ENCODE measurements around the gene ZBTB17. TPM values are rescaled to one million over a fixed set of nuclear protein-coding genes. Genes with fewer than 3 reads are reported as not detected.
"Not testable (repeated sequence)": the region's sequence is repeated elsewhere in the genome, so short reads cannot be mapped to it uniquely, and the experiment has no call there.

ZBTB17 gene
- total RNA-seq, 1 donor from 2014 or later, result 46.9 TPM

DNA sequence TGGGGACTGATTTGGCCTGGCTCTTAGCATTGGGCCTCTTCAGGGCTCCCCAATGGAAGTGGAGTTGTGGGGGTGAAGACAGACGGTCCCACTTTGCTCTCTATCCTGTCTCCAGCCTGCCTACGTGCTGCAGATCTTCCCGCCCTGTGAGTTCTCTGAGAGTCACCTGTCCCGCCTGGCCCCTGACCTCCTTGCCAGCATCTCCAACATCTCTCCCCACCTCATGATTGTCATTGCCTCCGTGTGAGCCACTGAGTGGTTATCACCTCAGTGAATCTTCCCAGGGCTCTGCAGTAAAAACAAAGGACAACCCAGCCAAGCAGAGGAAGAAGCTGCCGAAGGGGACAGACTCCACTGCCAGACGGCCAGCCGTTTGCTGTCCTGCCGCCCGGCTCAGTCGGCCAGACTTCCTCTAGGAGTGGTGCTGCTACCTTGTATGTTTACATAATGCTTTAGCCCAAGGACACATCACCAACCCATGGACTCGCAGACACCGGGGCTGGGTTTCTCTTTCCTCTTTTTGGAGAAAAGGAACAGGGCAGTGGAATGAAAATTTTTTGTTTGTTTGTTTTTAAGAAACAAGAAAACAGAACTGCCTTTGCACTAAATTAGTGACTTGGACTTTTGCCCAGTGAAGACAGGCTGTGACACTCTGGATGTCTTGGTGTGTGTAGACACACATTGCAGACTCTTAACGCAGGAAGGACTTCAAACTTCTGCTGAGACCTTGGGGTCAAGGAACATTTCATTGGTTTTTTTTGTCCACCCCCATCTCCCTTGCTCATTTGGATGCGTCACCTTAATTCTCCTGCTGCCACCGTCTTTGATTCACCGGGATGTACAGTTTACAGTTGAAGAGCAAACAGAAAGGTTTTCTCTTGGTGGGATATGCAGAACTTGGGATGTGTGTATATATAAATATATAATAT lies 36.5 kb downstream of the ZBTB17 start:
- FAIRE-seq (no peak), DNase-seq (ENCODE audit: low spot score in 2 of 2) (no peak)

GRCh38 chr1:15938628-15939161 lies 37.2 kb downstream of the ZBTB17 start:
- DNase-seq (ENCODE audit: low spot score in 2 of 2), result no peak
- FAIRE-seq, result no peak

DNA sequence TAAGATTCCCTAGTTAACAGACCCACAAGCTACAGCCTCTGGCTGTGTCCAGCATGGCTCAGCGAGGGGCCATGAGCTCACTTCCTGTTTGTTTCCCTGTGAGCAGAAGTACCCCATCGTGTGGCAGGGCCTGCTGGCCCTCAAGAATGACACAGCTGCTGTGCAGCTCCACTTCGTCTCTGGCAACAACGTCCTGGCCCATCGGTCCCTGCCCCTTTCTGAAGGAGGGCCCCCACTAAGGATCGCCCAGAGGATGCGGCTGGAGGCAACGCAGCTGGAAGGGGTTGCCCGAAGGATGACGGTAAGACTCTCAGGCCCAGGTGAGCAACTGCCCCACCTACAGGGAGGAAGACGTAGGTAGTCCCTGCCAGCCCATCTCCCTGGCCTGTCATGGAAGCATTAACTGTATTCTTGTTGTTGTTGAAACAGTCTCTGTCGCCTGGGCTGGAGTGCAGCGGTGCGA lies 38.2 kb downstream of the ZBTB17 start:
- DNase-seq (ENCODE audit: low spot score in 2 of 2) (no peak), FAIRE-seq (no peak)

GRCh38 chr1:15937146-15937545 lies 38.8 kb downstream of the ZBTB17 start:
- FAIRE-seq, result no peak
- no peak for DNase-seq (ENCODE audit: low spot score in 2 of 2)

DNA sequence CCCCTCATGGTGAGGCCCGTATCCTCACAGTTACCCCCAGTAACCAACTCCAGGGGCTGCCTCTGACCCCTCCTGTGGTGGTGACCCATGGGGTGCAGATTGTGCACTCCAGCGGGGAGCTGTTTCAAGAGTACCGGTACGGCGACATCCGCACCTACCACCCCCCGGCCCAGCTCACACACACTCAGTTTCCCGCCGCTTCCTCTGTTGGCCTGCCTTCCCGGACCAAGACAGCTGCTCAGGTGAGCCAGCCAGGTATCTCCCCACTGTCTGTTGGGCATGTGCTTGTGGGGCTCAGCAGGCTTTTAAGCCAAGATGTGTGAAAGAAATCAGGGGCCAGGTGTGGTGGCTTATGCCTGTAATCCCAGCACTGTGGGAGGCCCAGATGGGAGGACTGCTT lies 39.9 kb downstream of the ZBTB17 start:
- no peak for FAIRE-seq
- DNase-seq (ENCODE audit: low spot score in 2 of 2), result no peak

- no peak for FAIRE-seq
- no peak for DNase-seq (ENCODE audit: low spot score in 2 of 2)
Observed at GRCh38 chr1:15935056-15935950, 40.6 kb downstream of the ZBTB17 start.

GRCh38 chr1:15934211-15935055 lies 41.5 kb downstream of the ZBTB17 start:
- no peak for FAIRE-seq
- DNase-seq (ENCODE audit: low spot score in 2 of 2), result no peak

GRCh38 chr1:15933684-15934083 lies 42.2 kb downstream of the ZBTB17 start:
- no peak for DNase-seq (ENCODE audit: low spot score in 2 of 2)
- no peak for FAIRE-seq

GRCh38 chr1:15932612-15933011 lies 43.3 kb downstream of the ZBTB17 start:
- DNase-seq (ENCODE audit: low spot score in 2 of 2) (peak in 1 of 2 donors; percentile 8), FAIRE-seq (no peak)

GRCh38 chr1:15931884-15932283 lies 44.0 kb downstream of the ZBTB17 start:
- FAIRE-seq, result no peak
- peak in 1 of 2 donors; percentile 5 for DNase-seq (ENCODE audit: low spot score in 2 of 2)

DNA sequence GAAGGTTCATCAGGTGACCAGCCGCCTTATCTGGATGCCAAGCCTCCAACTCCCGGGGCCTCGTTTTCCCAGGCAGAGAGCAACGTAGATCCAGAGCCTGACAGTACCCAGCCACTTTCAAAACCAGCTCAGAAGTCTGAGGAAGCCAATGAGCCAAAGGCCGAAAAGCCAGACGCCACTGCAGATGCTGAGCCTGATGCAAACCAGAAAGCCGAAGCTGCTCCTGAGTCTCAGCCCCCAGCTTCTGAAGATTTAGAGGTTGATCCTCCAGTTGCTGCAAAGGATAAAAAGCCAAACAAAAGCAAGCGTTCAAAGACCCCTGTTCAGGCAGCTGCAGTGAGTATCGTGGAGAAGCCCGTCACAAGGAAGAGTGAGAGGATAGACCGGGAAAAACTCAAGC lies 44.5 kb downstream of the ZBTB17 start:
- no peak for FAIRE-seq
- no peak for DNase-seq (ENCODE audit: low spot score in 2 of 2)

DNA sequence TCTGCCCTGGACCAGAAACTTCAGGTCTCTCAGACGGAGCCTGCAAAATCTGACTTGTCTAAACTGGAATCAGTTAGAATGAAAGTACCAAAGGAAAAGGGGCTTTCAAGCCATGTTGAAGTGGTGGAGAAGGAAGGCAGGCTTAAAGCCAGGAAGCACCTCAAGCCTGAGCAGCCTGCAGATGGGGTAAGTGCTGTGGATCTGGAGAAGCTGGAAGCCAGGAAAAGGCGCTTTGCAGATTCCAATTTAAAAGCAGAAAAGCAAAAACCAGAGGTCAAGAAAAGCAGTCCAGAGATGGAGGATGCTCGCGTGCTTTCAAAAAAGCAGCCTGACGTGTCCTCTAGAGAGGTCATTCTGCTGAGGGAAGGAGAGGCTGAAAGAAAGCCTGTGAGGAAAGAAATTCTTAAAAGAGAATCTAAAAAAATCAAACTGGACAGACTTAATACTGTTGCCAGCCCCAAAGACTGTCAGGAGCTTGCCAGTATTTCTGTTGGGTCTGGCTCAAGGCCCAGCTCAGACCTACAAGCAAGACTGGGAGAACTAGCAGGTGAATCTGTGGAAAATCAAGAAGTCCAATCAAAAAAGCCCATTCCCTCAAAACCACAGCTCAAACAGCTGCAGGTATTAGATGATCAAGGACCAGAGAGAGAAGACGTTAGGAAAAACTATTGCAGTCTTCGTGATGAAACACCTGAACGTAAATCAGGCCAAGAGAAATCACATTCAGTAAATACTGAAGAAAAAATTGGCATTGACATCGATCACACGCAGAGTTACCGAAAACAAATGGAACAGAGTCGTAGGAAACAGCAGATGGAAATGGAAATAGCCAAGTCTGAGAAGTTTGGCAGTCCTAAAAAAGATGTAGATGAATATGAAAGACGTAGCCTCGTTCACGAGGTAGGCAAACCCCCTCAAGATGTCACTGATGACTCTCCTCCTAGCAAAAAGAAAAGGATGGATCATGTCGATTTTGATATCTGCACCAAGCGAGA lies 46.6 kb downstream of the ZBTB17 start:
- FAIRE-seq, result no peak
- peak; percentile 10 to 19 for DNase-seq (ENCODE audit: low spot score in 2 of 2)

- FAIRE-seq; DNase-seq (ENCODE audit: low spot score in 2 of 2): not testable (repeated sequence)
Observed at GRCh38 chr1:15926448-15926847, 49.5 kb downstream of the ZBTB17 start.

GRCh38 chr1:15923241-15923640 lies 52.7 kb downstream of the ZBTB17 start:
- no peak for DNase-seq (ENCODE audit: low spot score in 2 of 2)
- no peak for FAIRE-seq

DNA sequence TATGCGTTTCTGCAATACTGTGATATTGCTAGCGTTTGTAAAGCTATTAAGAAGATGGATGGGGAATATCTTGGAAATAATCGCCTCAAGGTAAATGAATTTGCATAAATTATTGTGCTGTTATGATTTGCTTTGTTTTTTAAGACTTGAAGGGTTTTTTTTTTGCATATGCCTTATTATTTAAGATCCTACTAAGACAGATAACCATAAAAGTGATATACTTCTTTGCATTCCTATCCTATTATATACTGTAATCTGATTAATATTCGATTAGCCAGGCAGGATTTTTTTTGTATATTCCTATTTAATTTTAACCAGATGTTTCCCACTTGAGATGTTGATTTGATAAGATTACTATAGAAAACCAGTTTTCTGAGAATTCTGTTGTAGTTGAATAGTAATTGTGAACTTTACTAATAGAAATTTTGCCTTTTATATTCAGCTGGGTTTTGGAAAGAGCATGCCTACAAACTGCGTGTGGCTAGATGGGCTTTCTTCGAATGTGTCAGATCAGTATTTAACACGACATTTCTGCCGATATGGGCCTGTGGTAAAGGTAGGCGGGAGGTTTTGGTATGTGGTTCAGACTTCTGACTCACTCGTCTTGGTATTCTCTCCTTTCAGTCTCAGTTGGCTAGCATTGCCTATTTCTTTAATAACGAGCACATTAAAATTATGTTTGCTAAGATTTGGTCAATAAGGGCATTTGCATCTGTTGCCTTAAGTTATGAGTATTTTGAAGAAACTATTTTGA lies 56.8 kb downstream of the ZBTB17 start:
- DNase-seq (ENCODE audit: low spot score in 2 of 2) (no peak), FAIRE-seq (no peak)

DNA sequence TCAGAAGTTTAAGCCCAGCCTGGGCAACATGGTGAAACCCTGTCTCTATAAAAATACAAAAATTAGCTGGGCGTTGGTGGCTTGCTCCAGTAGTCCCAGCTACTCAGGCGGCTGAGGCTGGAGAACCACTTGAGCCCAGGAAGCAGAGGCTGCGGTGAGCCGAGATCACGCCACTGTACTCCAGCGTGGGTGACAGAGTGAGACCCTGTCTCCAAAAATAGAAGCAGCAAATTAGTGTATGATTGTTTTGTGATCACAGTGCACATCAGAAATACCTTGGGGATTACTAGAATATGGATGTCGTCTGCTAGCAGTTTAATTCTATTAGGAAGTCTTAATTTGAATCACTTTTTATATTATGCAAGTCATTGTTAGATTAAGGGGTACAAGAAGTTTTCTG lies 59.0 kb downstream of the ZBTB17 start:
- DNase-seq (ENCODE audit: low spot score in 2 of 2) (no peak), FAIRE-seq (no peak)

GRCh38 chr1:15916417-15916816 lies 59.5 kb downstream of the ZBTB17 start:
- FAIRE-seq, result no peak
- DNase-seq (ENCODE audit: low spot score in 2 of 2), result no peak

DNA sequence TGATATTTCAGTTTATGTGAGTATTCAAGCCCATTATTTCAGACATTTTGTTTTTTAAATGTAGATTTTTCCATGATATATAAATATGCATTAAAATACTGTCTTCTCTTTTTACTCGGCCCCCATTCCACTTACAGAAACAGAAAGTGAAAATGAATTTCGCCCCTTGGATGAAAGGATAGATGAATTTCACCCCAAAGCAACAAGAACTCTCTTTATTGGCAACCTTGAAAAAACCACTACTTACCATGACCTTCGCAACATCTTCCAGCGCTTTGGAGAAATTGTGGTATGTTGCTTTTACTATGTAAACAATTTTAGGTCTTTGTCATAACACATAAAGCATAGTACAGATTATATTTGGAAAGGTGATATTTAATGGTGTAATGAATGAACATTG lies 59.9 kb downstream of the ZBTB17 start:
- FAIRE-seq, result no peak
- DNase-seq (ENCODE audit: low spot score in 2 of 2), result no peak

Data from frontal cortex (tissue), 4 donors.